GM12801 (cell line): ENCODE measurements around the gene ZNF224.

Experiments used
- TF ChIP-seq, protein P1 (sequence below): IDR thresholded peaks from one replicate; pipeline ENCODE4 v1.5.1; 2011; ENCODE audit warnings: control low read depth; ENCODE audit not compliant: insufficient read length; ENCODE audit errors: extremely low read depth

Gene ZNF224

DNA sequence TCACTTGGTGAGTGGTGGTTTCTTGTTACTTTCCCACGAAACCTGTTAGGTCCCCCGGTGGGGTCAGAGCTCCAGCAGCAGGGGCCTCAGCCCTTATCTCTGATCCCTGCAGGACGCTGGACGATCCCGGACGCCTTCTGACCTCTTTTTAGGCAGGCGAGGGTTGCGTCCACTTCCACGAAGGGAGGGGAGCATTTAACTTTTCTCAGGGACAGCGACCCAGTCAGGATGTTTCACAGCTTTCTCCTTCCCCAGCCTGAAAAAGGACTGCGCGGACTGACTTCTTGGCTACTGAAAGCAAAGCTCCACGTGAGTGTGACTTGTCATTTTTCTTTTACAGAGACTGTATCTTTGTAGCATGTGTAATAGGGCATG lies 47.9 kb downstream of the ZNF224 start:
- TF ChIP-seq, protein P1, sequence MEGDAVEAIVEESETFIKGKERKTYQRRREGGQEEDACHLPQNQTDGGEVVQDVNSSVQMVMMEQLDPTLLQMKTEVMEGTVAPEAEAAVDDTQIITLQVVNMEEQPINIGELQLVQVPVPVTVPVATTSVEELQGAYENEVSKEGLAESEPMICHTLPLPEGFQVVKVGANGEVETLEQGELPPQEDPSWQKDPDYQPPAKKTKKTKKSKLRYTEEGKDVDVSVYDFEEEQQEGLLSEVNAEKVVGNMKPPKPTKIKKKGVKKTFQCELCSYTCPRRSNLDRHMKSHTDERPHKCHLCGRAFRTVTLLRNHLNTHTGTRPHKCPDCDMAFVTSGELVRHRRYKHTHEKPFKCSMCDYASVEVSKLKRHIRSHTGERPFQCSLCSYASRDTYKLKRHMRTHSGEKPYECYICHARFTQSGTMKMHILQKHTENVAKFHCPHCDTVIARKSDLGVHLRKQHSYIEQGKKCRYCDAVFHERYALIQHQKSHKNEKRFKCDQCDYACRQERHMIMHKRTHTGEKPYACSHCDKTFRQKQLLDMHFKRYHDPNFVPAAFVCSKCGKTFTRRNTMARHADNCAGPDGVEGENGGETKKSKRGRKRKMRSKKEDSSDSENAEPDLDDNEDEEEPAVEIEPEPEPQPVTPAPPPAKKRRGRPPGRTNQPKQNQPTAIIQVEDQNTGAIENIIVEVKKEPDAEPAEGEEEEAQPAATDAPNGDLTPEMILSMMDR, result no peak

DNA sequence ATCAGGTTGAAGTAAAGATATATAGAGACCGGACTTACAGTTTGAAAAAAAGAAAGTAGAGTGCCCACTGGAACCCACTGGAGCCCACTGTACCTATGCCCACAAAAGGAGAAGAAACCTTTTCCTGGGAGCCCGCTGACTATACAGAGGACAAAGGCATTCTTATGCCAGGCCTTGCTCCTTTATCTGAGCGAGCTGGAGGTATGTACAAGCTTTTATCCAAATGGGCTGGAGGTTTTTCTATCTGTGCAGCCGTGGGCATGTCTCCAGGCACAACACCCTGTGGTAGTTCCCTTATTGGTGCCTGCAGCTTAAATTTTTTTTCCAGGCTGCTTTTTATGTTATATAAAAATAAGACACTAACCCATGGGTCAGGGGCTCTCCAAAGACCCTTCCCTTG lies 55.6 kb downstream of the ZNF224 start:
- TF ChIP-seq, protein P1, result no peak

DNA sequence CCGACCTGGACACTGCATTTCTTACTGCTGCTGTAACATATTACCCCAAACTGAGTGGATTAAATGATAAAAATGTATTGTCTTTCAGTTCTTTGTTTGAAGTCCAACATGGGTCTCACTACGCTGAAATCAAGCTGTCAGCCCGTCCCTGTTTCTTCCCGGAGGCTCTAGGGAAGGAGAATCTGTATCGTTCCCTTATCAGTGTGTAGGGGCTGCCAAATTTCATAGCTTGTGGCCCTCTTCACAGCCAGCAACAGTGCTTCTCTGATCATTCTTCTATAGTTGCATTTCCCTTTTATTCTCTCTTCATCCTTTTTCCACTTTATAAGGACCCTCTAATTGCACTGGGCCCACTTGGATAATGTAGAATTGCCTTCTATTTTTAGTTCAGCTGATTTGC lies 57.3 kb downstream of the ZNF224 start:
- TF ChIP-seq, protein P1, result no peak

DNA sequence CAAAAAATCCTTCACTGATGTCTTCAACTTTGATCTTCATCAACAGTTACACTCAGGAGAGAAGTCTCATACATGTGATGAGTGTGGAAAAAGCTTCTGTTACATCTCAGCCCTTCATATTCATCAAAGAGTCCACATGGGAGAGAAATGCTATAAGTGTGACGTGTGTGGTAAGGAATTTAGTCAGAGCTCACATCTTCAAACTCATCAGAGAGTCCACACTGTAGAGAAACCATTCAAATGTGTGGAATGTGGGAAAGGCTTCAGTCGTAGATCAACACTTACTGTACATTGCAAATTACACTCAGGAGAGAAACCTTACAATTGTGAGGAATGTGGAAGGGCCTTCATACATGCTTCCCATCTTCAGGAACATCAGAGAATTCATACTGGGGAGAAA lies 62.3 kb downstream of the ZNF224 start:
- TF ChIP-seq, protein P1, result no peak
